HEK293 (cell line): Measurements from ENCODE around the gene FAM169A.

Experiments
- CTCF ChIA-PET: fragments of 350-600 bp; formaldehyde crosslinking; extraction: SDS; loops from one replicate; lab custom pipeline; 2021; ENCODE audit warnings: antibody characterized with exemption; lab: Yijun Ruan, JAX
- POLR2A ChIA-PET: fragments of 300-600 bp; formaldehyde crosslinking; extraction: SDS; loops from one replicate; lab custom pipeline; 2020; ENCODE audit warnings: antibody characterized with exemption, inconsistent platforms; lab: Yijun Ruan, JAX
- H3K27ac ChIP-seq: fragments of 200-500 bp; sonication (Bioruptor generic); 2 replicates; pipeline ENCODE4 v1.5.1; 2014; ENCODE audit warnings: low read depth, low read length, control low read depth, inconsistent platforms; ENCODE audit errors: extremely low read depth
- H3K36me3 ChIP-seq, 2 experiments: fragments of 200-500 bp in 1 of 2; sonication (Bioruptor generic) in 1 of 2; 1 replicate in 1 of 2; 2 replicates in 1 of 2; pipeline ENCODE4 v1.5.1; 2014 to 2017; ENCODE audit warnings: inconsistent platforms in 2 of 2, low read length in 2 of 2; ENCODE audit not compliant: control insufficient read depth in 2 of 2, insufficient read depth in 1 of 2
- H3K4me1 ChIP-seq: fragments of 200-500 bp; sonication (Bioruptor generic); 2 replicates; pipeline ENCODE4 v1.5.1; 2014; ENCODE audit warnings: mild to moderate bottlenecking, low read length, inconsistent platforms; ENCODE audit not compliant: control insufficient read depth, insufficient read depth
- H3K4me3 ChIP-seq: 2 replicates; pipeline ENCODE4 v1.5.1; 2011; ENCODE audit warnings: low read depth, mild to moderate bottlenecking, control low read depth, low read length, moderate library complexity
- H3K9me3 ChIP-seq: fragments of 200-500 bp; sonication (Bioruptor generic); 2 replicates; pipeline ENCODE4 v1.5.1; 2014; ENCODE audit warnings: low read depth, low read length, inconsistent platforms; ENCODE audit not compliant: control insufficient read depth, insufficient read depth
- IKZF3 ChIP-seq: fragments of 450-650 bp; IDR thresholded peaks from 2 replicates; pipeline ENCODE4 v1.5.0; 2018; ENCODE audit warnings: missing biosample characterization, mild to moderate bottlenecking, missing genetic modification characterization, moderate library complexity
- SALL2 ChIP-seq: fragments of 450-650 bp; formaldehyde crosslinking; IDR thresholded peaks from 2 replicates; pipeline ENCODE4 v1.5.0; 2017; ENCODE audit warnings: missing biosample characterization, mild to moderate bottlenecking, missing genetic modification characterization, borderline replicate concordance
- SETDB1 ChIP-seq: IDR thresholded peaks from one replicate; pipeline ENCODE4 v1.6.1; 2017; ENCODE audit warnings: mild to moderate bottlenecking, low read length, moderate library complexity, mixed read lengths; ENCODE audit not compliant: insufficient read length
- ZFP37 ChIP-seq: fragments of 450-650 bp; formaldehyde crosslinking; IDR thresholded peaks from 2 replicates; pipeline ENCODE4 v1.5.1; 2016; ENCODE audit warnings: missing biosample characterization, missing genetic modification characterization
- ZNF133 ChIP-seq: fragments of 450-650 bp; formaldehyde crosslinking; IDR thresholded peaks from 2 replicates; pipeline ENCODE4 v1.5.1; 2016; ENCODE audit warnings: missing biosample characterization, missing genetic modification characterization
- ZNF138 ChIP-seq: fragments of 450-650 bp; formaldehyde crosslinking; IDR thresholded peaks from 2 replicates; pipeline ENCODE4 v1.5.1; 2016; ENCODE audit warnings: missing biosample characterization, missing genetic modification characterization, borderline replicate concordance
- ZNF2 ChIP-seq: fragments of 450-650 bp; formaldehyde crosslinking; IDR thresholded peaks from 2 replicates; pipeline ENCODE4 v1.5.1; 2016; ENCODE audit warnings: missing biosample characterization, missing genetic modification characterization
- ZNF214 ChIP-seq: fragments of 450-650 bp; formaldehyde crosslinking; IDR thresholded peaks from 2 replicates; pipeline ENCODE4 v1.5.1; 2017; ENCODE audit warnings: missing biosample characterization, mild to moderate bottlenecking, missing genetic modification characterization, borderline replicate concordance
- ZNF221 ChIP-seq: fragments of 450-650 bp; formaldehyde crosslinking; IDR thresholded peaks from 2 replicates; pipeline ENCODE4 v1.5.1; 2017; ENCODE audit warnings: missing biosample characterization, missing genetic modification characterization, borderline replicate concordance
- ZNF24 ChIP-seq: fragments of 450-650 bp; formaldehyde crosslinking; IDR thresholded peaks from 2 replicates; pipeline ENCODE4 v1.5.1; 2016; ENCODE audit warnings: missing biosample characterization, missing genetic modification characterization
- ZNF274 ChIP-seq, 2 experiments: fragments of 200-500 bp in 1 of 2; fragments of 450-650 bp in 1 of 2; sonication (Bioruptor generic) in 1 of 2; formaldehyde crosslinking in 1 of 2; IDR thresholded peaks; 2 replicates each; pipeline versions ENCODE4 v1.5.1 to v1.6.1; 2014 to 2016; ENCODE audit warnings: borderline replicate concordance in 1 of 2, inconsistent platforms in 1 of 2, low read length in 1 of 2, missing biosample characterization in 1 of 2, missing genetic modification characterization in 1 of 2
- ZNF302 ChIP-seq: fragments of 450-650 bp; formaldehyde crosslinking; IDR thresholded peaks from 2 replicates; pipeline ENCODE4 v1.5.1; 2016; ENCODE audit warnings: missing biosample characterization, missing genetic modification characterization, low read depth
- ZNF501 ChIP-seq: fragments of 450-650 bp; formaldehyde crosslinking; IDR thresholded peaks from 2 replicates; pipeline ENCODE4 v1.5.1; 2016; ENCODE audit warnings: missing biosample characterization, missing genetic modification characterization
- ZNF510 ChIP-seq: fragments of 450-650 bp; formaldehyde crosslinking; IDR thresholded peaks from 2 replicates; pipeline ENCODE4 v1.5.1; 2018; ENCODE audit warnings: mild to moderate bottlenecking, missing genetic modification characterization, missing biosample characterization; ENCODE audit not compliant: insufficient replicate concordance
- ZNF548 ChIP-seq: fragments of 450-650 bp; formaldehyde crosslinking; IDR thresholded peaks from 2 replicates; pipeline ENCODE4 v1.5.1; 2016; ENCODE audit warnings: missing biosample characterization, missing genetic modification characterization
- TF ChIP-seq, protein P1 (sequence below): fragments of 450-650 bp; formaldehyde crosslinking; IDR thresholded peaks from 2 replicates; pipeline ENCODE4 v1.5.1; 2017; ENCODE audit warnings: missing biosample characterization, missing genetic modification characterization
- TF ChIP-seq, protein P2 (sequence below): fragments of 450-650 bp; formaldehyde crosslinking; IDR thresholded peaks from 2 replicates; pipeline ENCODE4 v1.5.1; 2016; ENCODE audit warnings: missing biosample characterization, missing genetic modification characterization
- TF ChIP-seq, protein P3 (sequence below): fragments of 450-650 bp; formaldehyde crosslinking; IDR thresholded peaks from 2 replicates; pipeline ENCODE4 v1.5.1; 2016; ENCODE audit warnings: missing biosample characterization, missing genetic modification characterization
- TF ChIP-seq, protein P4 (sequence below): fragments of 450-650 bp; formaldehyde crosslinking; IDR thresholded peaks from 2 replicates; pipeline ENCODE4 v1.5.0; 2017; ENCODE audit warnings: missing biosample characterization, missing genetic modification characterization, borderline replicate concordance
- TF ChIP-seq, protein P5 (sequence below): fragments of 450-650 bp; formaldehyde crosslinking; IDR thresholded peaks from 2 replicates; pipeline ENCODE4 v1.5.1; 2016; ENCODE audit warnings: missing biosample characterization, missing genetic modification characterization
- TF ChIP-seq, protein P6 (sequence below): fragments of 450-650 bp; formaldehyde crosslinking; IDR thresholded peaks from 2 replicates; pipeline ENCODE4 v1.5.1; 2016; ENCODE audit warnings: missing biosample characterization, missing genetic modification characterization

The FAM169A gene

DNA sequence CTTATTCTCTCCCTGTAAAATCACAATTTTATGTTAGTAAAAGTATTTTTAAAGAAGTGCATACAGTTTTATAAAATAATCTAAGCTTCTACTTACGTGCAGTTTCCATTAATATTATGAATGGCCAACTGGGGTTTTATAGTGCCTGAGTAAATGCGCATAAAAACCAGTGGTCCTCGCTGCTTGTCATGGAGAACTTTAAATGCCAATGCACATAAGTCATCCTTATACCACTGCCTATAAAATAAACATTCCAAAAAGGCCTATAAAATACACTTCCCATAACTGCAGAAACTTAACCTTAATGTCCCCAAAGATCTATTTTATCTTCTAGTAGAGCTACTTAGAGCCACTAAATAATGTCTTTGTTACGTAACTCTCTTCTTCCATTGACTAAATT lies 127.8 kb downstream of the FAM169A start:
- H3K27ac ChIP-seq, result no peak overlapping the region
- no peaks in the 10 kb centered on the region for H3K4me1 ChIP-seq
- TF ChIP-seq ZFP37 (tag by site-specific recombination) (no peak), SETDB1 (no peak), ZNF510 (no peak), ZNF221 (tag by site-specific recombination) (no peak), ZNF2 (tag by site-specific recombination) (no peak), ZNF24 (tag by site-specific recombination) (no peak), ZNF302 (tag by site-specific recombination) (no peak), SALL2 (no peak), ZNF274 (IDR thresholded peaks at IDR 0.05; ENCODE audit: low read length) (no peak), ZNF274 (tag by site-specific recombination; IDR thresholded peaks at IDR 0.05; ENCODE audit: borderline replicate concordance) (no peak)
- TF ChIP-seq, protein P1, sequence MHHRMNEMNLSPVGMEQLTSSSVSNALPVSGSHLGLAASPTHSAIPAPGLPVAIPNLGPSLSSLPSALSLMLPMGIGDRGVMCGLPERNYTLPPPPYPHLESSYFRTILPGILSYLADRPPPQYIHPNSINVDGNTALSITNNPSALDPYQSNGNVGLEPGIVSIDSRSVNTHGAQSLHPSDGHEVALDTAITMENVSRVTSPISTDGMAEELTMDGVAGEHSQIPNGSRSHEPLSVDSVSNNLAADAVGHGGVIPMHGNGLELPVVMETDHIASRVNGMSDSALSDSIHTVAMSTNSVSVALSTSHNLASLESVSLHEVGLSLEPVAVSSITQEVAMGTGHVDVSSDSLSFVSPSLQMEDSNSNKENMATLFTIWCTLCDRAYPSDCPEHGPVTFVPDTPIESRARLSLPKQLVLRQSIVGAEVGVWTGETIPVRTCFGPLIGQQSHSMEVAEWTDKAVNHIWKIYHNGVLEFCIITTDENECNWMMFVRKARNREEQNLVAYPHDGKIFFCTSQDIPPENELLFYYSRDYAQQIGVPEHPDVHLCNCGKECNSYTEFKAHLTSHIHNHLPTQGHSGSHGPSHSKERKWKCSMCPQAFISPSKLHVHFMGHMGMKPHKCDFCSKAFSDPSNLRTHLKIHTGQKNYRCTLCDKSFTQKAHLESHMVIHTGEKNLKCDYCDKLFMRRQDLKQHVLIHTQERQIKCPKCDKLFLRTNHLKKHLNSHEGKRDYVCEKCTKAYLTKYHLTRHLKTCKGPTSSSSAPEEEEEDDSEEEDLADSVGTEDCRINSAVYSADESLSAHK (tag by site-specific recombination), result no peak
- TF ChIP-seq, protein P2, sequence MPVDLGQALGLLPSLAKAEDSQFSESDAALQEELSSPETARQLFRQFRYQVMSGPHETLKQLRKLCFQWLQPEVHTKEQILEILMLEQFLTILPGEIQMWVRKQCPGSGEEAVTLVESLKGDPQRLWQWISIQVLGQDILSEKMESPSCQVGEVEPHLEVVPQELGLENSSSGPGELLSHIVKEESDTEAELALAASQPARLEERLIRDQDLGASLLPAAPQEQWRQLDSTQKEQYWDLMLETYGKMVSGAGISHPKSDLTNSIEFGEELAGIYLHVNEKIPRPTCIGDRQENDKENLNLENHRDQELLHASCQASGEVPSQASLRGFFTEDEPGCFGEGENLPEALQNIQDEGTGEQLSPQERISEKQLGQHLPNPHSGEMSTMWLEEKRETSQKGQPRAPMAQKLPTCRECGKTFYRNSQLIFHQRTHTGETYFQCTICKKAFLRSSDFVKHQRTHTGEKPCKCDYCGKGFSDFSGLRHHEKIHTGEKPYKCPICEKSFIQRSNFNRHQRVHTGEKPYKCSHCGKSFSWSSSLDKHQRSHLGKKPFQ (tag by site-specific recombination), result no peak
- TF ChIP-seq, protein P3, sequence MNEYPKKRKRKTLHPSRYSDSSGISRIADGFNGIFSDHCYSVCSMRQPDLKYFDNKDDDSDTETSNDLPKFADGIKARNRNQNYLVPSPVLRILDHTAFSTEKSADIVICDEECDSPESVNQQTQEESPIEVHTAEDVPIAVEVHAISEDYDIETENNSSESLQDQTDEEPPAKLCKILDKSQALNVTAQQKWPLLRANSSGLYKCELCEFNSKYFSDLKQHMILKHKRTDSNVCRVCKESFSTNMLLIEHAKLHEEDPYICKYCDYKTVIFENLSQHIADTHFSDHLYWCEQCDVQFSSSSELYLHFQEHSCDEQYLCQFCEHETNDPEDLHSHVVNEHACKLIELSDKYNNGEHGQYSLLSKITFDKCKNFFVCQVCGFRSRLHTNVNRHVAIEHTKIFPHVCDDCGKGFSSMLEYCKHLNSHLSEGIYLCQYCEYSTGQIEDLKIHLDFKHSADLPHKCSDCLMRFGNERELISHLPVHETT (tag by site-specific recombination), result no peak
- TF ChIP-seq, protein P4, sequence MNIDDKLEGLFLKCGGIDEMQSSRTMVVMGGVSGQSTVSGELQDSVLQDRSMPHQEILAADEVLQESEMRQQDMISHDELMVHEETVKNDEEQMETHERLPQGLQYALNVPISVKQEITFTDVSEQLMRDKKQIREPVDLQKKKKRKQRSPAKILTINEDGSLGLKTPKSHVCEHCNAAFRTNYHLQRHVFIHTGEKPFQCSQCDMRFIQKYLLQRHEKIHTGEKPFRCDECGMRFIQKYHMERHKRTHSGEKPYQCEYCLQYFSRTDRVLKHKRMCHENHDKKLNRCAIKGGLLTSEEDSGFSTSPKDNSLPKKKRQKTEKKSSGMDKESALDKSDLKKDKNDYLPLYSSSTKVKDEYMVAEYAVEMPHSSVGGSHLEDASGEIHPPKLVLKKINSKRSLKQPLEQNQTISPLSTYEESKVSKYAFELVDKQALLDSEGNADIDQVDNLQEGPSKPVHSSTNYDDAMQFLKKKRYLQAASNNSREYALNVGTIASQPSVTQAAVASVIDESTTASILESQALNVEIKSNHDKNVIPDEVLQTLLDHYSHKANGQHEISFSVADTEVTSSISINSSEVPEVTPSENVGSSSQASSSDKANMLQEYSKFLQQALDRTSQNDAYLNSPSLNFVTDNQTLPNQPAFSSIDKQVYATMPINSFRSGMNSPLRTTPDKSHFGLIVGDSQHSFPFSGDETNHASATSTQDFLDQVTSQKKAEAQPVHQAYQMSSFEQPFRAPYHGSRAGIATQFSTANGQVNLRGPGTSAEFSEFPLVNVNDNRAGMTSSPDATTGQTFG (tag by site-specific recombination), result no peak
- H3K4me3 ChIP-seq, result no peak overlapping the region
- ChIA-PET POLR2A (no interaction called here), CTCF (interaction anchor here (1.4 kb wide), 1 partner anchor 38 kb away, joined by 3 read pairs; no protein-coding TSS in a partner anchor)
- H3K9me3 ChIP-seq, result no peaks in the 10 kb centered on the region
- peaks cover 55 to 73% of the 10 kb centered on the region in 2 experiments for H3K36me3 ChIP-seq

DNA sequence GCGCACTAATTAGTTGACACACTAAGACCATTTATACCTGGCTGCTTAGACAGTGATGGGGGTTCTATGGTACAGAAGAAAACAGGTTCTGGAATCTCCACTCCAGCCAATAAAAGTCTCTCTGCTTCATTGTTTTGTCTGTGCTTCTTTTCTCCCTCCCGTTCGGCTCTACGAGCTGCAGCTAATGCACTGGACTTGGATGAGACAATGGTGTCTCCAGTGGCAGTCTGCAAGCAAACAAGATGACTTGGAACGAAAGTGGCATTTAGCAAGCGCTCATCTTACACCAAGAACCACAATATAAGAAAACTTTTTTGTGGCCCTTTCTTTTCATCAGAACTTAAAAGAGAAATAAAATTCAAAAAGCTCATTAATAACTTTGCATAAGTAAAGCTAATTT lies 129.4 kb downstream of the FAM169A start:
- no peak for TF ChIP-seq ZNF548 (tag by site-specific recombination)
- no peak for TF ChIP-seq ZNF501 (tag by site-specific recombination)
- TF ChIP-seq, protein P5, sequence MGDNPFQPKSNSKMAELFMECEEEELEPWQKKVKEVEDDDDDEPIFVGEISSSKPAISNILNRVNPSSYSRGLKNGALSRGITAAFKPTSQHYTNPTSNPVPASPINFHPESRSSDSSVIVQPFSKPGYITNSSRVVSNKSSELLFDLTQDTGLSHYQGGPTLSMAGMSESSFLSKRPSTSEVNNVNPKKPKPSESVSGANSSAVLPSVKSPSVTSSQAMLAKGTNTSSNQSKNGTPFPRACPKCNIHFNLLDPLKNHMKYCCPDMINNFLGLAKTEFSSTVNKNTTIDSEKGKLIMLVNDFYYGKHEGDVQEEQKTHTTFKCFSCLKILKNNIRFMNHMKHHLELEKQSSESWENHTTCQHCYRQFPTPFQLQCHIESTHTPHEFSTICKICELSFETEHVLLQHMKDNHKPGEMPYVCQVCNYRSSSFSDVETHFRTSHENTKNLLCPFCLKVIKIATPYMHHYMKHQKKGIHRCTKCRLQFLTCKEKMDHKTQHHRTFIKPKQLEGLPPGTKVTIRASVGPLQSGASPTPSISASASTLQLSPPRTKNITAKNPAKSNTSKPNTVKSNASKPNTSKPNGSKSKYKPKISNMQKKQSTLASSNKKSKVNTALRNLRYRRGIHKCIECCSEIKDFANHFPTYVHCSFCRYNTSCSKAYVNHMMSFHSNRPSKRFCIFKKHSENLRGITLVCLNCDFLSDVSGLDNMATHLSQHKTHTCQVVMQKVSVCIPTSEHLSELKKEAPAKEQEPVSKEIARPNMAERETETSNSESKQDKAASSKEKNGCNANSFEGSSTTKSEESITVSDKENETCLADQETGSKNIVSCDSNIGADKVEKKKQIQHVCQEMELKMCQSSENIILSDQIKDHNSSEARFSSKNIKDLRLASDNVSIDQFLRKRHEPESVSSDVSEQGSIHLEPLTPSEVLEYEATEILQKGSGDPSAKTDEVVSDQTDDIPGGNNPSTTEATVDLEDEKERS (tag by site-specific recombination), result no peak
- no peak for TF ChIP-seq IKZF3
- no peak for TF ChIP-seq ZNF133 (tag by site-specific recombination)
- TF ChIP-seq, protein P6, sequence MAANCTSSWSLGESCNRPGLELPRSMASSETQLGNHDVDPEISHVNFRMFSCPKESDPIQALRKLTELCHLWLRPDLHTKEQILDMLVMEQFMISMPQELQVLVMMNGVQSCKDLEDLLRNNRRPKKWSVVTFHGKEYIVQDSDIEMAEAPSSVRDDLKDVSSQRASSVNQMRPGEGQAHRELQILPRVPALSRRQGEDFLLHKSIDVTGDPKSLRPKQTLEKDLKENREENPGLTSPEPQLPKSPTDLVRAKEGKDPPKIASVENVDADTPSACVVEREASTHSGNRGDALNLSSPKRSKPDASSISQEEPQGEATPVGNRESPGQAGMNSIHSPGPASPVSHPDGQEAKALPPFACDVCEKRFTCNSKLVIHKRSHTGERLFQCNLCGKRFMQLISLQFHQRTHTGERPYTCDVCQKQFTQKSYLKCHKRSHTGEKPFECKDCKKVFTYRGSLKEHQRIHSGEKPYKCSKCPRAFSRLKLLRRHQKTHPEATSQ (tag by site-specific recombination), result no peak
- no peak for TF ChIP-seq ZNF138
- no peak for TF ChIP-seq ZNF214 (tag by site-specific recombination)
- Histone ChIP-seq H3K27ac (no peak overlapping the region), H3K36me3 (peaks cover 55 to 73% of the 10 kb centered on the region in 2 experiments), H3K4me3 (no peak overlapping the region), H3K4me1 (no peaks in the 10 kb centered on the region), H3K9me3 (no peaks in the 10 kb centered on the region)
- POLR2A ChIA-PET, result no interaction called here
- CTCF ChIA-PET, result interaction anchor here (1.5 kb wide), 1 partner anchor 834 kb away, joined by 3 read pairs; no protein-coding TSS in a partner anchor
